Right lobe of liver (tissue), 4 donors: Measurements from ENCODE around the gene NEK4.

Experiments used
- POLR2A ChIP-seq: fragments of 450-650 bp; IDR thresholded peaks from one replicate; pipeline ENCODE4 v1.6.1; 2017; ENCODE audit warnings: antibody characterized with exemption, mild to moderate bottlenecking
- TF ChIP-seq, protein P1 (sequence below), 4 donors: fragments of 200-600 bp in 3 of 4; fragments of 450-650 bp in 1 of 4; IDR thresholded peaks; one replicate each; pipeline versions ENCODE4 v1.5.1 to v1.8.0; 2016 to 2022; ENCODE audit warnings: antibody characterized with exemption in 4 of 4, mild to moderate bottlenecking in 2 of 4
- donor health status: DM: no; HTN: no; CAD: no.
- donor health status: DM: no; HTN: no; CAD: no.
- donor health status: DM: no; HTN: yes; CAD: no.

DNA sequence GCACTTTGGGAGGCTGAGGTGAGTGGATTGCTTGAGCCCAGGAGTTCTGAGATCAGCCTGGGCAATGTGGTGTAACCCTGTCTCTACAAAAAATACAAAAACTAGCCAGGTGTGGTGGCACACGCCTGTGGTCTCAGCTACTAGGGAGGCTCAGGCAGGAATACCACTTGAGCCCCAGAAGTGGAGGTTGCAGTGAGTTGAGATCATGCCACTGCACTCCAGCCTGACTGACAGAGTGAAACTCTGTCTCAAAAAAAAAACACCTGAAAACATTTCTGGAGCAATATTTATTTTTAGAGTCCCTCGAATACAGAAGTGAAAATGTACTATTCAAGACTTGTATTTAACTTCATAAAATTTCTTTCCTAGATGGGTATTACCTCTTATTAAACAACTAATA is 60.2 kb downstream of the NEK4 start:
- TF ChIP-seq, protein P1, sequence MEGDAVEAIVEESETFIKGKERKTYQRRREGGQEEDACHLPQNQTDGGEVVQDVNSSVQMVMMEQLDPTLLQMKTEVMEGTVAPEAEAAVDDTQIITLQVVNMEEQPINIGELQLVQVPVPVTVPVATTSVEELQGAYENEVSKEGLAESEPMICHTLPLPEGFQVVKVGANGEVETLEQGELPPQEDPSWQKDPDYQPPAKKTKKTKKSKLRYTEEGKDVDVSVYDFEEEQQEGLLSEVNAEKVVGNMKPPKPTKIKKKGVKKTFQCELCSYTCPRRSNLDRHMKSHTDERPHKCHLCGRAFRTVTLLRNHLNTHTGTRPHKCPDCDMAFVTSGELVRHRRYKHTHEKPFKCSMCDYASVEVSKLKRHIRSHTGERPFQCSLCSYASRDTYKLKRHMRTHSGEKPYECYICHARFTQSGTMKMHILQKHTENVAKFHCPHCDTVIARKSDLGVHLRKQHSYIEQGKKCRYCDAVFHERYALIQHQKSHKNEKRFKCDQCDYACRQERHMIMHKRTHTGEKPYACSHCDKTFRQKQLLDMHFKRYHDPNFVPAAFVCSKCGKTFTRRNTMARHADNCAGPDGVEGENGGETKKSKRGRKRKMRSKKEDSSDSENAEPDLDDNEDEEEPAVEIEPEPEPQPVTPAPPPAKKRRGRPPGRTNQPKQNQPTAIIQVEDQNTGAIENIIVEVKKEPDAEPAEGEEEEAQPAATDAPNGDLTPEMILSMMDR (IDR thresholded peaks at IDR 0.05) = no peak
- no peak for TF ChIP-seq POLR2A
